ENCODE measurements around the gene POLR2C. TPM values are rescaled to one million over a fixed set of nuclear protein-coding genes. Genes with fewer than 3 reads are reported as not detected.

POLR2C gene
- total RNA-seq, 1 donor from 2014 or later: 78.7 TPM

GRCh38 chr16:57482845-57483545 lies 20.5 kb downstream of the POLR2C start:
- DNase-seq (ENCODE audit: low read depth) (no peak), FAIRE-seq (no peak)
- Histone ChIP-seq H3K27me3 (ENCODE audit: control insufficient read depth, insufficient read depth, low read length) (no peaks in the 10 kb centered on the region), H3K4me3 (ENCODE audit: low read depth, low read length) (no peak overlapping the region), H3K36me3 (ENCODE audit: control insufficient read depth, insufficient read depth, low read length) (peaks cover 1% of the 10 kb centered on the region)
- TF ChIP-seq CTCF (IDR thresholded peaks at IDR 0.05; ENCODE audit: insufficient read depth, low read length, severe bottlenecking): no peak

- FAIRE-seq (no peak), DNase-seq (ENCODE audit: low read depth) (no peak)
- TF ChIP-seq CTCF (IDR thresholded peaks at IDR 0.05; ENCODE audit: insufficient read depth, low read length, severe bottlenecking): no peak
- Histone ChIP-seq H3K27me3 (ENCODE audit: control insufficient read depth, insufficient read depth, low read length) (no peaks in the 10 kb centered on the region), H3K36me3 (ENCODE audit: control insufficient read depth, insufficient read depth, low read length) (no peaks in the 10 kb centered on the region), H3K4me3 (ENCODE audit: low read depth, low read length) (no peak overlapping the region)
Observed at GRCh38 chr16:57483725-57484514, 21.4 kb downstream of the POLR2C start.

GRCh38 chr16:57484515-57485005 lies 22.1 kb downstream of the POLR2C start:
- no peaks in the 10 kb centered on the region for H3K27me3 ChIP-seq (ENCODE audit: control insufficient read depth, insufficient read depth, low read length)
- FAIRE-seq (no peak), DNase-seq (ENCODE audit: low read depth) (no peak)
- no peak overlapping the region for H3K4me3 ChIP-seq (ENCODE audit: low read depth, low read length)
- H3K36me3 ChIP-seq (ENCODE audit: control insufficient read depth, insufficient read depth, low read length): no peaks in the 10 kb centered on the region
- TF ChIP-seq CTCF (IDR thresholded peaks at IDR 0.05; ENCODE audit: insufficient read depth, low read length, severe bottlenecking): no peak

GRCh38 chr16:57485091-57485915 lies 22.8 kb downstream of the POLR2C start:
- DNase-seq (ENCODE audit: low read depth): no peak
- Histone ChIP-seq H3K4me3 (ENCODE audit: low read depth, low read length) (peak overlapping the region; percentile 64), H3K27me3 (ENCODE audit: control insufficient read depth, insufficient read depth, low read length) (no peaks in the 10 kb centered on the region), H3K36me3 (ENCODE audit: control insufficient read depth, insufficient read depth, low read length) (no peaks in the 10 kb centered on the region)
- no peak for TF ChIP-seq CTCF (IDR thresholded peaks at IDR 0.05; ENCODE audit: insufficient read depth, low read length, severe bottlenecking)
- FAIRE-seq: no peak

- peak; percentile 62 for DNase-seq (ENCODE audit: low read depth)
- no peaks in the 10 kb centered on the region for H3K36me3 ChIP-seq (ENCODE audit: control insufficient read depth, insufficient read depth, low read length)
- FAIRE-seq: no peak
- no peaks in the 10 kb centered on the region for H3K27me3 ChIP-seq (ENCODE audit: control insufficient read depth, insufficient read depth, low read length)
- TF ChIP-seq CTCF (IDR thresholded peaks at IDR 0.05; ENCODE audit: insufficient read depth, low read length, severe bottlenecking): no peak
- H3K4me3 ChIP-seq (ENCODE audit: low read depth, low read length): peak within 1 kb of the TSS; percentile 64
Observed at GRCh38 chr16:57485916-57486857, 23.7 kb downstream of the POLR2C start, which contains the start of gene DOK4. DOK4 (minus strand) TSS chr16:57486493; CDS start chr16:57479507, 6,986 bp downstream.
